Mesenchymal stem cell (in vitro differentiated cells and primary cell): ENCODE results near the gene DKC1.

Experiments
- DNase-seq: peaks from one replicate; pipeline ENCODE4 v3.0.0-alpha.2; 2013
- H2AFZ ChIP-seq: one replicate; pipeline ENCODE4 v1.6.1; 2013; ENCODE audit warnings: low read depth, mild to moderate bottlenecking, control low read depth, inconsistent platforms, low read length, moderate library complexity
- H2AK5ac ChIP-seq: 2 replicates; pipeline ENCODE4 v1.6.1; 2013; ENCODE audit warnings: low read length, moderate library complexity, mild to moderate bottlenecking, inconsistent platforms; ENCODE audit not compliant: severe bottlenecking
- H2BK120ac ChIP-seq: one replicate; pipeline ENCODE4 v1.6.1; 2013; ENCODE audit warnings: low read depth, mild to moderate bottlenecking, inconsistent platforms, low read length, moderate library complexity
- H2BK12ac ChIP-seq, 2 experiments: one replicate each; pipeline ENCODE4 v1.6.1; 2013; ENCODE audit warnings: inconsistent platforms in 2 of 2, low read length in 2 of 2, mild to moderate bottlenecking in 2 of 2, moderate library complexity in 2 of 2, control low read depth in 1 of 2
- H2BK15ac ChIP-seq: one replicate; pipeline ENCODE4 v1.6.1; 2013; ENCODE audit warnings: mild to moderate bottlenecking, low read depth, inconsistent platforms; ENCODE audit not compliant: poor library complexity, severe bottlenecking
- H2BK5ac ChIP-seq: 2 replicates; pipeline ENCODE4 v1.6.1; 2013; ENCODE audit warnings: low read depth, mild to moderate bottlenecking, low read length, control low read depth, inconsistent platforms; ENCODE audit not compliant: poor library complexity, severe bottlenecking
- H3K14ac ChIP-seq, 2 experiments: one replicate each; pipeline ENCODE4 v1.6.1; 2013; ENCODE audit warnings: inconsistent platforms in 2 of 2, low read length in 2 of 2, control low read depth in 1 of 2, mild to moderate bottlenecking in 1 of 2, moderate library complexity in 1 of 2
- H3K18ac ChIP-seq, 2 experiments: one replicate each; pipeline ENCODE4 v1.6.1; 2013; ENCODE audit warnings: inconsistent platforms in 2 of 2, low read length in 2 of 2, control low read depth in 1 of 2, low read depth in 1 of 2, mild to moderate bottlenecking in 1 of 2
- H3K23ac ChIP-seq, 2 experiments: one replicate each; pipeline ENCODE4 v1.6.1; 2013; ENCODE audit warnings: inconsistent platforms in 2 of 2, low read length in 2 of 2, mild to moderate bottlenecking in 2 of 2, moderate library complexity in 2 of 2, control low read depth in 1 of 2
- H3K27ac ChIP-seq: 2 replicates; pipeline ENCODE4 v1.5.1; 2013; ENCODE audit warnings: mild to moderate bottlenecking, moderate library complexity, low read length, control low read depth, inconsistent platforms; ENCODE audit not compliant: poor library complexity, severe bottlenecking
- H3K27me3 ChIP-seq, 2 experiments: 2 replicates each; pipeline versions ENCODE4 v1.6.1 to v1.7.0; 2013; ENCODE audit warnings: low read length in 2 of 2, mild to moderate bottlenecking in 2 of 2, moderate library complexity in 2 of 2, control low read depth in 1 of 2, inconsistent platforms in 1 of 2; ENCODE audit not compliant: control insufficient read depth in 1 of 2, insufficient read depth in 1 of 2
- H3K36me3 ChIP-seq, 2 experiments: 2 replicates each; pipeline versions ENCODE4 v1.6.1 to v1.7.0; 2013; ENCODE audit warnings: low read length in 2 of 2, control low read depth in 1 of 2, inconsistent platforms in 1 of 2, low read depth in 1 of 2, mild to moderate bottlenecking in 1 of 2; ENCODE audit not compliant: insufficient read depth in 2 of 2, control insufficient read depth in 1 of 2
- H3K4ac ChIP-seq, 2 experiments: one replicate each; pipeline ENCODE4 v1.6.1; 2013; ENCODE audit warnings: inconsistent platforms in 2 of 2, low read length in 2 of 2, mild to moderate bottlenecking in 2 of 2, moderate library complexity in 2 of 2, control low read depth in 1 of 2, low read depth in 1 of 2
- H3K4me1 ChIP-seq: 2 replicates; pipeline ENCODE4 v1.6.1; 2013; ENCODE audit warnings: low read depth, low read length, control low read depth; ENCODE audit not compliant: control insufficient read depth, insufficient read depth
- H3K4me2 ChIP-seq: 2 replicates; pipeline ENCODE4 v1.6.1; 2013; ENCODE audit warnings: low read length, mild to moderate bottlenecking, inconsistent platforms; ENCODE audit not compliant: poor library complexity, severe bottlenecking
- H3K4me3 ChIP-seq, 2 experiments: 2 replicates each; pipeline versions ENCODE4 v1.5.1 to v1.7.0; 2013; ENCODE audit warnings: low read length in 2 of 2, mild to moderate bottlenecking in 2 of 2, control low read depth in 1 of 2, low read depth in 1 of 2; ENCODE audit not compliant: insufficient read depth in 1 of 2
- H3K79me1 ChIP-seq: replicated peaks from 2 replicates; pipeline ENCODE4 v1.6.1; 2013; ENCODE audit warnings: mild to moderate bottlenecking, control low read depth, low read length, inconsistent platforms; ENCODE audit not compliant: poor library complexity, severe bottlenecking
- H3K9ac ChIP-seq: 2 replicates; pipeline ENCODE4 v1.7.0; 2013; ENCODE audit warnings: mild to moderate bottlenecking, low read length, moderate library complexity
- H3K9me3 ChIP-seq: 2 replicates; pipeline ENCODE4 v1.7.0; 2013; ENCODE audit warnings: mild to moderate bottlenecking, low read length; ENCODE audit not compliant: control insufficient read depth
- H4K8ac ChIP-seq: one replicate; pipeline ENCODE4 v1.6.1; 2013; ENCODE audit warnings: inconsistent platforms, mild to moderate bottlenecking, low read length, moderate library complexity
- H4K91ac ChIP-seq: one replicate; pipeline ENCODE4 v1.6.1; 2013; ENCODE audit warnings: mild to moderate bottlenecking, low read length, inconsistent platforms
- WGBS: methylation state at CpG from one replicate; pipeline ENCODE4 v1.1.7; 2013; ENCODE audit warnings: mixed read lengths; 5-methylcytosine and 5-hydroxymethylcytosine counted together

The DKC1 gene

GRCh38 chrX:154737136-154737535 is 25.5 kb upstream of the DKC1 start:
- peak overlapping the region; percentile 37 for H4K8ac ChIP-seq
- peak overlapping the region; percentile 85 for H2BK120ac ChIP-seq
- no peak overlapping the region for H3K23ac ChIP-seq
- H2BK12ac ChIP-seq, result peak overlapping the region in 1 of 2 experiments; percentile 54
- H3K4me3 ChIP-seq, result no peak overlapping the region
- H3K79me1 ChIP-seq, result no peaks in the 10 kb centered on the region
- H3K14ac ChIP-seq, result no peak overlapping the region
- WGBS, result 96% methylated on average over 5 of the region's 5 CpGs
- peak overlapping the region; percentile 6 for H2AK5ac ChIP-seq
- H2BK5ac ChIP-seq, result no peak overlapping the region
- H2AFZ ChIP-seq, result no peak overlapping the region
- no peaks in the 10 kb centered on the region for H3K9me3 ChIP-seq
- H3K9ac ChIP-seq, result no peak overlapping the region
- peak overlapping the region; percentile 64 to 79 for H3K4ac ChIP-seq
- no peak overlapping the region for H3K27ac ChIP-seq
- H4K91ac ChIP-seq, result peak overlapping the region; percentile 80
- peak overlapping the region; percentile 83 to 85 for H3K18ac ChIP-seq
- no peak for DNase-seq
- H3K4me2 ChIP-seq, result no peak overlapping the region
- peaks cover 6% of the 10 kb centered on the region for H3K4me1 ChIP-seq
- no peak overlapping the region for H2BK15ac ChIP-seq
- no peaks in the 10 kb centered on the region for H3K27me3 ChIP-seq
- no peaks in the 10 kb centered on the region for H3K36me3 ChIP-seq

GRCh38 chrX:154738011-154738738 is 24.5 kb upstream of the DKC1 start:
- Histone ChIP-seq H3K9ac (peak overlapping the region; percentile 4), H3K4me2 (no peak overlapping the region), H2BK15ac (no peak overlapping the region), H3K4me1 (peaks cover 6% of the 10 kb centered on the region), H2AFZ (no peak overlapping the region), H3K14ac (no peak overlapping the region), H3K27ac (no peak overlapping the region), H3K27me3 (no peaks in the 10 kb centered on the region), H3K23ac (no peak overlapping the region), H3K79me1 (no peaks in the 10 kb centered on the region), H2BK120ac (no peak overlapping the region), H2AK5ac (no peak overlapping the region), H4K8ac (no peak overlapping the region), H3K18ac (no peak overlapping the region), H2BK5ac (no peak overlapping the region), H3K9me3 (no peaks in the 10 kb centered on the region), H4K91ac (no peak overlapping the region), H3K4me3 (no peak overlapping the region), H3K36me3 (no peaks in the 10 kb centered on the region), H2BK12ac (no peak overlapping the region), H3K4ac (no peak overlapping the region)
- peak; percentile 88 for DNase-seq
- WGBS, result 8% methylated on average over 8 of the region's 8 CpGs

GRCh38 chrX:154739952-154740465 is 22.7 kb upstream of the DKC1 start:
- Histone ChIP-seq H3K4me1 (peaks cover 2% of the 10 kb centered on the region), H3K27ac (no peak overlapping the region), H2BK12ac (no peak overlapping the region), H3K18ac (no peak overlapping the region), H2BK15ac (no peak overlapping the region), H3K27me3 (no peaks in the 10 kb centered on the region), H3K36me3 (no peaks in the 10 kb centered on the region), H2BK5ac (no peak overlapping the region), H3K4ac (no peak overlapping the region), H3K23ac (no peak overlapping the region), H3K9ac (no peak overlapping the region), H4K8ac (no peak overlapping the region), H2AFZ (no peak overlapping the region), H4K91ac (no peak overlapping the region), H3K9me3 (no peaks in the 10 kb centered on the region), H3K79me1 (no peaks in the 10 kb centered on the region), H2AK5ac (no peak overlapping the region), H3K4me2 (no peak overlapping the region), H3K14ac (no peak overlapping the region), H2BK120ac (no peak overlapping the region), H3K4me3 (no peak overlapping the region)
- WGBS, result 90% methylated on average over 1 of the region's 2 CpGs
- no peak for DNase-seq

GRCh38 chrX:154742613-154743012 is 20.1 kb upstream of the DKC1 start:
- Histone ChIP-seq H2AK5ac (no peak overlapping the region), H3K18ac (no peak overlapping the region), H3K27ac (no peak overlapping the region), H3K23ac (no peak overlapping the region), H3K9me3 (no peaks in the 10 kb centered on the region), H3K9ac (no peak overlapping the region), H2AFZ (no peak overlapping the region), H3K4me3 (no peak overlapping the region), H3K36me3 (no peaks in the 10 kb centered on the region), H3K79me1 (no peaks in the 10 kb centered on the region), H2BK12ac (no peak overlapping the region), H3K14ac (no peak overlapping the region), H3K4me1 (no peaks in the 10 kb centered on the region), H2BK120ac (no peak overlapping the region), H2BK15ac (no peak overlapping the region), H2BK5ac (no peak overlapping the region), H3K27me3 (no peaks in the 10 kb centered on the region), H3K4me2 (no peak overlapping the region), H4K91ac (no peak overlapping the region), H4K8ac (no peak overlapping the region), H3K4ac (no peak overlapping the region)
- no peak for DNase-seq
